Pancreas (tissue), 10 donors: ENCODE measurements around the gene CLSTN1. TPM values are rescaled to one million over a fixed set of nuclear protein-coding genes. Genes with fewer than 3 reads are reported as not detected.

ENCODE experiments used
- ATAC-seq, 4 donors: fragments of 200-7000 bp; cut with Tn5 transposase; one replicate each; pipeline versions ENCODE4 v1.8.0 to v1.9.1; 2020; ENCODE audit warnings: mild to moderate bottlenecking in 4 of 4, moderate library complexity in 4 of 4
- DNase-seq, 6 donors: peaks; one replicate each; pipeline ENCODE4 v3.0.0-alpha.2; 2020
- FAIRE-seq: peaks from 2 replicates; lab custom pipeline; 2012; peaks lifted over from hg19 to GRCh38; lab: Jason Lieb, UNC
- H3K27ac ChIP-seq, 4 donors: fragments of 200-600 bp; sonication (generic); 1 replicate in 3 of 4; 2 replicates in 1 of 4; pipeline versions ENCODE4 v1.5.0 to v1.8.0; 2020
- H3K27me3 ChIP-seq, 4 donors: fragments of 200-600 bp; one replicate each; pipeline ENCODE4 v1.8.0; 2021
- H3K36me3 ChIP-seq, 3 donors: fragments of 200-600 bp; sonication (generic) in 1 of 3; one replicate each; pipeline versions ENCODE4 v1.5.0 to v1.8.0; 2020 to 2021
- H3K4me1 ChIP-seq, 3 donors: fragments of 200-600 bp; one replicate each; pipeline ENCODE4 v1.8.0; 2021
- H3K4me3 ChIP-seq, 4 donors: fragments of 200-600 bp; sonication (generic) in 2 of 4; one replicate each; pipeline versions ENCODE4 v1.5.0 to v1.8.0; 2020 to 2021
- H3K9me3 ChIP-seq, 4 donors: fragments of 200-600 bp; one replicate each; pipeline ENCODE4 v1.8.0; 2021
- CTCF ChIP-seq, 4 donors: fragments of 200-600 bp; sonication (generic) in 3 of 4; IDR thresholded peaks; one replicate each; pipeline versions ENCODE4 v1.5.0 to v1.8.0; 2021; ENCODE audit warnings: antibody characterized with exemption in 4 of 4
- WGBS, 2 donors: extraction: QIAGEN DNeasy Blood & Tissue Kit; methylation state at CpG; one replicate each; pipeline ENCODE4 v1.1.7; 2013; 5-methylcytosine and 5-hydroxymethylcytosine counted together
- intact Hi-C, 3 donors: fragments of 100-400 bp; cut with DNase I; formaldehyde crosslinking; loops; one replicate each; pipeline versions ENCODE4 v1.11.1 to v1.14.2; 2022
- polyA plus RNA-seq, 2 donors: library from polyadenylated mRNA; stranded (reverse); fragments of 200-250 nt; gene quantifications; one replicate each; pipeline ENCODE4 v1.2.3, GENCODE V29; 2013
- total RNA-seq, 6 donors: library from RNA; stranded (reverse); fragmentation: NEBNext Ultra II Directional in 4 of 6; extraction: Animal tissue kit (Norgen Biotek cat#: 25700) in 4 of 6; gene quantifications; one replicate each; pipeline versions ENCODE4 v1.2.1 to v1.2.4, GENCODE V29; 2021 to 2023
- donor health status: healthy with polysubstance abuse.
- donor health status: DM: no; HTN: no; CAD: no; lungs with moderate emphysema.
- donor health status: DM: no; HTN: no; CAD: no.
- donor health status: control.
- donor health status: control.
- donor health status: Bipolar disorder and iron deficiency.
- donor health status: DM: yes; HTN: yes; CAD: no.
- donor health status: DM: no; HTN: no; CAD: no.
- donor health status: DM: no; HTN: no; CAD: no.
- donor health status: DM: yes; HTN: yes; CAD: no.

Gene CLSTN1
- total and polyA plus RNA-seq, 8 donors, result 44.2 to 73.5 (median 61.8) TPM

DNA sequence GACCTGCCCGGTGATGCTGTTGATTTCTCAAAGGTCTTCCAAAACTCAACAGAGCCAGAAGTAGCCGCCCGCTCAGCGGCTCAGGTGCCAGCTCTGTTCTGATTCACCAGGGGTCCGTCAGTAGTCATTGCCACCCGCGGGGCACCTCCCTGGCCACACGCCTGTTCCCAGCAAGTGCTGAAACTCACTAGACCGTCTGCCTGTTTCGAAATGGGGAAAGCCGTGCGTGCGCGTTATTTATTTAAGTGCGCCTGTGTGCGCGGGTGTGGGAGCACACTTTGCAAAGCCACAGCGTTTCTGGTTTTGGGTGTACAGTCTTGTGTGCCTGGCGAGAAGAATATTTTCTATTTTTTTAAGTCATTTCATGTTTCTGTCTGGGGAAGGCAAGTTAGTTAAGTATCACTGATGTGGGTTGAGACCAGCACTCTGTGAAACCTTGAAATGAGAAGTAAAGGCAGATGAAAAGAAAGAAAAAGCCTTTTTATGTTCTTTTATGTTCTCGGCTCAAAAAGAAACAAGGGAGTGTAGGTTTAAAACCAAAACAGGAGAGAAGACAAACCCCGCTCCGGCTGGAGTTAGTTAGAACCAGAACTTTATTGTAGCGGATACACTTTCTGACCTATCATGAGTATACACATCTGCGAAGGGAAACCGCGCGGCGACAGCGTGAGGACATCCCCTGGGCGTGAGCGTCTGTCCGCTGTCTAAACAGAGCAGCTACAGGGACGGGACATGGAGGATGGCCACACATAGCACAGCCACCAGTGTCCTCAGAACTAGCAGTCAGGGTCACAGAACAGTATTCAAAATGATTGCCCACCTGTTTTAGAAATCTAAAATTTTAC is 95.1 kb downstream of the CLSTN1 start:
- Histone ChIP-seq H3K36me3 (peaks cover 3 to 54% (median 34%) of the 10 kb centered on the region in 3 donors), H3K4me1 (no peaks in the 10 kb centered on the region), H3K9me3 (no peaks in the 10 kb centered on the region), H3K4me3 (no peak overlapping the region), H3K27me3 (no peaks in the 10 kb centered on the region), H3K27ac (no peak overlapping the region)
- WGBS, 2 donors, result 91 to 94% methylated on average over 33 of the region's 33 CpGs
- FAIRE-seq (no peak), ATAC-seq (no peak), DNase-seq (peak in 1 of 6 donors; percentile 41)
- intact Hi-C loops, result no loop called here
- no peak for TF ChIP-seq CTCF (IDR thresholded peaks at IDR 0.05)

DNA sequence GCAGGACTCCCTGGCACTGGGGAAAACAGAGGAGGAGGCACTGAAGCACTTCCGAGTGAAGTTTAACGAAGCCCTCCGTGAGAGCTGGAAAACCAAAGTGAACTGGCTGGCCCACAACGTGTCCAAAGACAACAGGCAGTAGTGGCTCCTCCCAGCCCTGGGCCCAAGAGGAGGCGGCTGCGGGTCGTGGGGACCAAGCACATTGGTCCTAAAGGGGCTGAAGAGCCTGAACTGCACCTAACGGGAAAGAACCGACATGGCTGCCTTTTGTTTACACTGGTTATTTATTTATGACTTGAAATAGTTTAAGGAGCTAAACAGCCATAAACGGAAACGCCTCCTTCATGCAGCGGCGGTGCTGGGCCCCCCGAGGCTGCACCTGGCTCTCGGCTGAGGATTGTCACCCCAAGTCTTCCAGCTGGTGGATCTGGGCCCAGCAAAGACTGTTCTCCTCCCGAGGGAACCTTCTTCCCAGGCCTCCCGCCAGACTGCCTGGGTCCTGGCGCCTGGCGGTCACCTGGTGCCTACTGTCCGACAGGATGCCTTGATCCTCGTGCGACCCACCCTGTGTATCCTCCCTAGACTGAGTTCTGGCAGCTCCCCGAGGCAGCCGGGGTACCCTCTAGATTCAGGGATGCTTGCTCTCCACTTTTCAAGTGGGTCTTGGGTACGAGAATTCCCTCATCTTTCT is 96.7 kb downstream of the CLSTN1 start:
- DNase-seq, result peak in 1 of 6 donors; percentile 55
- no peaks in the 10 kb centered on the region for H3K9me3 ChIP-seq
- WGBS, 2 donors, result 72 to 73% methylated on average over 25 of the region's 25 CpGs
- no peak for ATAC-seq
- intact Hi-C loops, result no loop called here
- peaks cover 3 to 38% (median 18%) of the 10 kb centered on the region in 3 donors for H3K36me3 ChIP-seq
- H3K4me1 ChIP-seq, result no peaks in the 10 kb centered on the region
- no peak overlapping the region for H3K4me3 ChIP-seq
- no peak for TF ChIP-seq CTCF (IDR thresholded peaks at IDR 0.05)
- H3K27ac ChIP-seq, result no peak overlapping the region
- no peaks in the 10 kb centered on the region for H3K27me3 ChIP-seq
- FAIRE-seq, result no peak

- Histone ChIP-seq H3K4me1 (no peaks in the 10 kb centered on the region), H3K27me3 (no peaks in the 10 kb centered on the region), H3K36me3 (peaks cover 0 to 31% (median 14%) of the 10 kb centered on the region in 3 donors), H3K9me3 (no peaks in the 10 kb centered on the region), H3K27ac (no peak overlapping the region), H3K4me3 (no peak overlapping the region)
- peak in 1 of 6 donors; percentile 23 for DNase-seq
- whole genome bisulfite sequencing, 2 donors, result 97 to 98% methylated on average over 6 of the region's 6 CpGs
- no peak for TF ChIP-seq CTCF (IDR thresholded peaks at IDR 0.05)
- ATAC-seq, result no peak
- no peak for FAIRE-seq
- intact Hi-C loops, result no loop called here
Observed at GRCh38 chr1:9726406-9726805, 97.4 kb downstream of the CLSTN1 start.

GRCh38 chr1:9724706-9725476 is 98.9 kb downstream of the CLSTN1 start:
- peak; percentile 42 to 67 (median 56) for TF ChIP-seq CTCF (IDR thresholded peaks at IDR 0.05)
- 77% methylated on average over 24 of the region's 24 CpGs for WGBS, 2 donors
- no peaks in the 10 kb centered on the region for H3K4me1 ChIP-seq
- H3K27ac ChIP-seq, result no peak overlapping the region
- FAIRE-seq (no peak), DNase-seq (peak in 4 of 6 donors; percentile 45 to 75 (median 58)), ATAC-seq (peak; percentile 51 to 85 (median 74))
- H3K36me3 ChIP-seq, result peaks cover 0 to 16% (median 2%) of the 10 kb centered on the region in 3 donors
- intact Hi-C loops, result loop anchor here in 1 of 3 donors (5.0 kb wide), 1 partner anchor 137 kb away; no protein-coding TSS in a partner anchor
- H3K9me3 ChIP-seq, result no peaks in the 10 kb centered on the region
- H3K4me3 ChIP-seq, result no peak overlapping the region
- H3K27me3 ChIP-seq, result no peaks in the 10 kb centered on the region
